ENCODE measurements around the gene PNISR.

The PNISR gene

DNA sequence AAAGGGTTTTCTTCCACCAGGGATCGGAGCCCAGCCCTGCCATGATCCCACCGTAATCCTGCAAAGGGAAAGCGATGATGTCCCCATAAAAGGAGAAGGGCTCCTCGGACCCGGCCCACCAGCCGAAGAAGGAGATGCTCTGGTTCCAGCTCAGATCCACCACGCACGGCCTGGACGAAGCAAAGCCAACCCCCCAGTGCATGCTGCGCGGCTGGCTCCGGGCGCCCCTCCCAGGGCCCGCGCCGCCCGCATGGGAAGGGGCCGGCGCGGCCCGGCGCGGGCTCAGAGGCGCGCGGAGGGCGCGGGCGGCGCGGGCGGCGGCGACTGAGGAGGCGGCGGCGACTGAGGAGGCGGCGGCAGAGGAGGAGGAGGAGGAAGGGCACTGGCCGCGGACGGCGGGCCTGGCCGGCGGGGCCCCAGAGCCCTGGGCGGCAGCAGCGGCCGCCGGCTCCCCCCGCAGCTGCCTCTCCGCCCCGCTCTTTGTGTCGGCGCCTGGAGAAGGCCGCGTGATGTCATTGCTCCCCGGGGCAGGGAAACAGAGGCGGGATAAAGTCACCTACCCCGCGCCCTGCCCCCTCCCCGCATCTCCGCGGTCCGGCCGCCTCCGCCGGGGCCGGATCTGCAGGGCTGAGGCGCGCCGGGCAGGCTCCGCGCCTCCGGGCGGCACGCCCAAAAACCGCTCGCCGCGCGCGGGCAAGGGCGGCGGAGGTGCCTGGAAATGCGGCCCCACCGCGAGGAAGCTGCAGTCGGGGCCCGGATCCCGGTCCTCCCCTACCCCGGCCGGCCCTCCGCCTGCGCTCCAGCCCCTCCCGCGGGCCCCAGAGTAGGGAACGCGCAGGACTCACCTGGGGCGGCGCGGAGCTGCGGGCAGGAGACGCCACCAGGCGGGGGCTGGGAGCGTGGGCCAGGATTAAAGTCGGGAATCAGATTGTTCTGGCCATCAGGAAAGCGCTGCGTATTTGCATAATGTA, 75.7 kb downstream of the PNISR start, which contains the start of gene FAXC:
Gene FAXC, minus strand, starts transcription at position 504 of the 971 bp plus-strand sequence. Its CDS starts 302 bp downstream, at position 202.
- Histone ChIP-seq H3K4me3 (peak within 1 kb of the TSS; percentile 35 to 53 (median 42)), H3K27ac (peak within 1 kb of the TSS in 3 of 21 experiments; percentile 11 to 58 (median 43))

DNA sequence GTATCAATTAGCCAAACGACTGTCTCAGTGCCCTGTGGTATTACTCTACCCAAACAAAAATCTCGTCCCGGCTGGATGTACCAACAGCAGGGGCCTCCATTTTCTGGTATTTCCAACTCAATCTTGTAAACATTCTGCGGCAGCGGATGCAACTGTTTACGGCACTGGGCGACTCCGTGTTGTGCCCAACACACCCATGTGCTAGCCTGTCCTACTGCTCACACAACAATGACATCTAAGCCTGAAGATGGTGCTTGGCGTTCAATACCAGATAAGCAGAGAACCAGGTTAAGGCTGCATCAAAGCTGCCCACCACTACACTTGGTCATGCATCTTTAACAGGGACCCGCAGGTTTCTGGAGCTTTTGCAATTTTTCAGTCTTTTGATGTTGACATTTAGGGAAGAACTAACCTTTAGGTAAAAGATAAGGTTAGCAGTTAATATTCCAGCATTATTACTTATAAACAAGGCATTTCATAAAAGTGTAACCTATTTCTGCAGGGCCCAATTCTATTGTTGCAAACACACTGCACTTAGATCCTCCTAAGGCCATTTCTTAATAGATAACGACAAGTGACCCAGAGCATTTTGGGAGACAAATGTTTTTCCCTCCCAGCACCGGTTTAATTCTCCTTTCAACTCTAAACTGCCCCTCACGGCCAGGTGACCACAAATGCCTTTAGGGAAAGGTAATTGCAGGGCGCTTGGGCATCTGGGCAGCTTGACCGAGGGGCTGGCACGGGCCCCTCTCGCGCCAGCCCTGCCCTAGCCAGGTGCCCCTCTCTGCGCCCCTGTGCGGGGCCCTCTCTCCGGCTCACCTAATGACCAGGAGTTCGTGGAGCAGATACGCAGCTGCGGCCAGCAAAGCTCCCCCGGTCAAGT, 76.6 kb downstream of the PNISR start:
- H3K27ac ChIP-seq, result peak overlapping the region in 1 of 21 experiments; percentile 58
- H3K4me3 ChIP-seq, result peak overlapping the region in 6 of 7 experiments; percentile 8 to 53 (median 44)
